Lung (tissue), 12 donors: ENCODE measurements around the gene TTC17. TPM values are rescaled to one million over a fixed set of nuclear protein-coding genes. Genes with fewer than 3 reads are reported as not detected.
"Not testable (repeated sequence)": the region's sequence is repeated elsewhere in the genome, so short reads cannot be mapped to it uniquely, and the experiment has no call there.

Experiments
- ATAC-seq: fragments of 200-7000 bp; cut with Tn5 transposase; one replicate; pipeline ENCODE4 v1.9.1; 2020; ENCODE audit warnings: moderate number of reproducible peaks; ENCODE audit not compliant: insufficient read depth, low FRiP score
- DNase-seq, 3 donors: peaks; one replicate each; pipeline ENCODE4 v3.0.0-alpha.2; 2013 to 2017
- H3K27ac ChIP-seq, 2 donors: one replicate each; pipeline ENCODE4 v1.5.1; 2013; ENCODE audit warnings: mild to moderate bottlenecking in 2 of 2, moderate library complexity in 2 of 2, control low read depth in 1 of 2, inconsistent platforms in 1 of 2, low read depth in 1 of 2, low read length in 1 of 2
- H3K27me3 ChIP-seq, 3 donors: one replicate each; pipeline ENCODE4 v1.5.1; 2013; ENCODE audit warnings: low read length in 2 of 3; ENCODE audit not compliant: control insufficient read depth in 3 of 3, insufficient read depth in 3 of 3
- H3K36me3 ChIP-seq, 4 donors: one replicate each; pipeline ENCODE4 v1.5.1; 2013; ENCODE audit warnings: low read length in 4 of 4, mild to moderate bottlenecking in 1 of 4, moderate library complexity in 1 of 4; ENCODE audit not compliant: control insufficient read depth in 4 of 4, insufficient read depth in 4 of 4
- H3K4me1 ChIP-seq, 5 donors: one replicate each; pipeline ENCODE4 v1.5.1; 2013; ENCODE audit warnings: low read length in 5 of 5, mild to moderate bottlenecking in 2 of 5, moderate library complexity in 1 of 5; ENCODE audit not compliant: control insufficient read depth in 5 of 5, insufficient read depth in 5 of 5
- H3K4me3 ChIP-seq: one replicate; pipeline ENCODE4 v1.5.1; 2013; ENCODE audit warnings: mild to moderate bottlenecking, control low read depth, moderate library complexity
- H3K9ac ChIP-seq, 2 donors: one replicate each; pipeline ENCODE4 v1.5.1; 2013; ENCODE audit warnings: low read length in 2 of 2, control low read depth in 1 of 2; ENCODE audit not compliant: insufficient read depth in 1 of 2
- H3K9me3 ChIP-seq, 4 donors: one replicate each; pipeline ENCODE4 v1.5.1; 2013; ENCODE audit warnings: low read length in 3 of 4, mild to moderate bottlenecking in 1 of 4, moderate library complexity in 1 of 4; ENCODE audit not compliant: control insufficient read depth in 4 of 4, insufficient read depth in 3 of 4
- WGBS, 2 donors: extraction: QIAGEN DNeasy Blood & Tissue Kit; methylation state at CpG; one replicate each; pipeline ENCODE4 v1.1.7; 2013; 5-methylcytosine and 5-hydroxymethylcytosine counted together
- polyA plus RNA-seq, 2 donors: library from polyadenylated mRNA; stranded (reverse); fragments of 200-250 nt; gene quantifications; one replicate each; pipeline ENCODE4 v1.2.1, GENCODE V29; 2013
- total RNA-seq, 2 donors: library from RNA; depleted of rRNA in 1 of 2; stranded (reverse); fragments of >200 nt in 1 of 2; gene quantifications; one replicate each; pipeline ENCODE4 v1.2.1, GENCODE V29; 2014 to 2021
- TF ChIP-seq, protein P1 (sequence below): IDR thresholded peaks from 2 replicates; pipeline ENCODE4 v1.5.1; 2012; ENCODE audit warnings: mild to moderate bottlenecking; ENCODE audit errors: control extremely low read depth, extremely low read depth
- donor health status: control.
- donor health status: control.
- donor health status: Bipolar disorder and iron deficiency.
- donor health status: healthy.
- donor health status: DM: yes; HTN: yes; CAD: no.

The TTC17 gene
- total and polyA plus RNA-seq, 4 donors: 30.7 to 218 (median 55.5) TPM

DNA sequence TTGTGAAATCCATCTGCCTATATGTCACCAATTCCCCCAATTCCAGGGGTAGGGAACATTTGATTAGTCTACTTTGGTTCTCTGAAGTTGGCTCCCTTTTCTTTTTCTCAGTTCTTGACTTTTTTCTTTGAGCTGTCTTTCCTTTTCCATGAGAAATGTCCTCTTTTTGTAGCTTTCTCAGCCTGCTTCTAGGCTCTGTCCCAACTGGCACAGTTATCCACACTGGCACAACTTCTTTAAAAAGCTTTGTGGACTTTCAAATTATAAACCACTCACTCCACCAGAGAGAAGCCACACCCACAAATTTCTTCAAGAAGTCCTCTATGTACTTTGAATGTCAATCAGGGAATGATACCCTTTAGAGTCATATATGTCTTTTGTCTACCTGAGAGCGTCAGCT, 100.5 kb downstream of the TTC17 start:
- ATAC-seq: no peak

DNA sequence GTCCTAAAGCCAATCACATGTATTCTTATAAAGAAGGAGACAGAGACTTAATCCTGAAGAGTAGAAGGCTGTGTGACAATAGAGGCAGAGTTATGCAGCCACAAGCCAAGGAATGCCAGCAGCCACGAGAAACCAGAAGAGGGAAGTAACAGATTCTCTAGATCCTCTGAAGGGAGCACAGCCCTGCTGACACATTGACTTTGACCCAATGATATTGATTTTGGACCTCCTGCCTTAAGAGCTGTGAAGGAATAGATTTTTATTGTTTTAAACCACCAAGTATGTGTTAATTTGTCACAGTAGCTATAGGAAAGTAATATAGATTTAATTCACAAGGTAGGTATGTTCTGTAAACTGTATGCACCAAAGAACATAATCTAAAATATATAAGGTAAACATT, 103.6 kb downstream of the TTC17 start:
- TF ChIP-seq, protein P1, sequence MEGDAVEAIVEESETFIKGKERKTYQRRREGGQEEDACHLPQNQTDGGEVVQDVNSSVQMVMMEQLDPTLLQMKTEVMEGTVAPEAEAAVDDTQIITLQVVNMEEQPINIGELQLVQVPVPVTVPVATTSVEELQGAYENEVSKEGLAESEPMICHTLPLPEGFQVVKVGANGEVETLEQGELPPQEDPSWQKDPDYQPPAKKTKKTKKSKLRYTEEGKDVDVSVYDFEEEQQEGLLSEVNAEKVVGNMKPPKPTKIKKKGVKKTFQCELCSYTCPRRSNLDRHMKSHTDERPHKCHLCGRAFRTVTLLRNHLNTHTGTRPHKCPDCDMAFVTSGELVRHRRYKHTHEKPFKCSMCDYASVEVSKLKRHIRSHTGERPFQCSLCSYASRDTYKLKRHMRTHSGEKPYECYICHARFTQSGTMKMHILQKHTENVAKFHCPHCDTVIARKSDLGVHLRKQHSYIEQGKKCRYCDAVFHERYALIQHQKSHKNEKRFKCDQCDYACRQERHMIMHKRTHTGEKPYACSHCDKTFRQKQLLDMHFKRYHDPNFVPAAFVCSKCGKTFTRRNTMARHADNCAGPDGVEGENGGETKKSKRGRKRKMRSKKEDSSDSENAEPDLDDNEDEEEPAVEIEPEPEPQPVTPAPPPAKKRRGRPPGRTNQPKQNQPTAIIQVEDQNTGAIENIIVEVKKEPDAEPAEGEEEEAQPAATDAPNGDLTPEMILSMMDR: no peak
- Histone ChIP-seq H3K27me3 (no peaks in the 10 kb centered on the region), H3K4me1 (no peaks in the 10 kb centered on the region), H3K9me3 (peaks cover 2 to 10% (median 6%) of the 10 kb centered on the region in 4 donors), H3K9ac (no peak overlapping the region), H3K4me3 (no peak overlapping the region), H3K27ac (no peak overlapping the region), H3K36me3 (peaks cover 23 to 61% (median 45%) of the 10 kb centered on the region in 4 donors)
- DNase-seq: no peak
- ATAC-seq: no peak
- WGBS, 2 donors: 89 to 100% methylated on average over 1 of the region's 1 CpG

More for the DNA sequence above, 100.5 kb downstream of the TTC17 start:
- no peaks in the 10 kb centered on the region for H3K27me3 ChIP-seq
- no peak for DNase-seq
- no peak overlapping the region for H3K4me3 ChIP-seq
- H3K36me3 ChIP-seq: peaks cover 21 to 57% (median 47%) of the 10 kb centered on the region in 4 donors
- 95 to 100% methylated on average over 1 of the region's 1 CpG for WGBS, 2 donors
- TF ChIP-seq, protein P1: no peak
- no peak overlapping the region for H3K27ac ChIP-seq
- peaks cover 0 to 7% (median 0%) of the 10 kb centered on the region in 4 donors for H3K9me3 ChIP-seq
- no peak overlapping the region for H3K9ac ChIP-seq
- H3K4me1 ChIP-seq: no peaks in the 10 kb centered on the region

DNA sequence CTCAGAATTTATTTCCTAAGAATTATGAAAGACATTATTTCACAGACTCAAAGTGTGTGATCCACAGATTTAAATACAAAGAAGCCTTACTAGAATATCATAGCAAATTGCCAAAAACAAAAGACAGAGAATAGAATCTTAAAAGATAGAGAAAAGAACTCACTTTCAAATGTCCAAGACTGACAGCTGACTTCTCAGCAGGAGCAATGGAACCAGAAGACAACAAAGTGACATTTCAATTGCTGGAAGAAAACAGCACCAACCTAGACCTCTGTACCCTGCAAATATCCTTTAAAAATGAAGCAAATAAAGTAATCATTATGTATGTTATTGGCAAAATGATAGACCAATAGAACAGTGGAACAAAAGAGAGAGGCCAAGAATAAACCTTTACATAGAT, 109.2 kb downstream of the TTC17 start:
- H3K9me3 ChIP-seq: peaks cover 4 to 11% (median 6%) of the 10 kb centered on the region in 4 donors
- H3K27ac ChIP-seq: no peak overlapping the region
- no peaks in the 10 kb centered on the region for H3K4me1 ChIP-seq
- H3K4me3 ChIP-seq: no peak overlapping the region
- H3K36me3 ChIP-seq: peaks cover 9 to 32% (median 20%) of the 10 kb centered on the region in 4 donors
- TF ChIP-seq, protein P1: no peak
- H3K9ac ChIP-seq: no peak overlapping the region
- DNase-seq (peak in 1 of 3 donors; percentile 1), ATAC-seq (no peak)
- no peaks in the 10 kb centered on the region for H3K27me3 ChIP-seq

DNA sequence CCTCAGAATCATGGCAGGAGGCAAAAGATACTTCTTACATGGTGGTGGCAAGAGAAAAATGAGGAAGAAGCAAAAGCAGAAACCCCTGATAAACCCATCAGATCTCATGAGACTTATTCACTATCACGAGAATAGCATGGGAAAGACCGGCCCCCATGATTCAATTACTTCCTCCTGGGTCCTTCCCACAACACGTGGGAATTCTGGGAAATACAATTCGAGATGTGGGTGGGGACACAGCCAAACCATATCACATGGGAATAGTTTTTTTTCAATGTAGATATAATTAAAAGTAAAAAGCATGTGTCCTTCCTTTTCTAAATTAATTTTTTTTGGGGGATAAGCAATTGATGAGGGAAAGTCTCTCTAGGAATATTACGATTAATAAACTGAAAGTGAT, 118.8 kb downstream of the TTC17 start:
- not testable (repeated sequence) for H3K9ac ChIP-seq, H3K9me3 ChIP-seq, H3K4me3 ChIP-seq, H3K27me3 ChIP-seq, H3K27ac ChIP-seq, DNase-seq, H3K4me1 ChIP-seq, ATAC-seq
- WGBS, 2 donors: 90 to 97% methylated on average over 5 of the region's 5 CpGs
- H3K36me3 ChIP-seq: peaks cover 3 to 15% (median 7%) of the 10 kb centered on the region in 4 donors
